Adrenal gland (tissue), 5 donors: ENCODE results near the gene ABHD16B.
A peak's percentile ranks its signal among the peaks of the same experiment; 100 is the strongest.

Source experiments
- POLR2A ChIP-seq, 2 donors: fragments of 450-650 bp; IDR thresholded peaks; one replicate each; pipeline ENCODE4 v1.6.1; 2017; ENCODE audit warnings: antibody characterized with exemption in 2 of 2, mild to moderate bottlenecking in 2 of 2, moderate library complexity in 1 of 2
- TF ChIP-seq, protein P1 (sequence below), 6 experiments: fragments of 450-650 bp in 4 of 6; fragments of 200-600 bp in 2 of 6; sonication (generic) in 1 of 6; IDR thresholded peaks; 1 replicate in 5 of 6; 2 replicates in 1 of 6; pipeline versions ENCODE4 v1.5.1 to v1.8.0; 2016 to 2021; ENCODE audit warnings: antibody characterized with exemption in 6 of 6, mild to moderate bottlenecking in 2 of 6, moderate library complexity in 1 of 6
- donor health status: DM: no; HTN: no; CAD: no.

- TF ChIP-seq, protein P1, sequence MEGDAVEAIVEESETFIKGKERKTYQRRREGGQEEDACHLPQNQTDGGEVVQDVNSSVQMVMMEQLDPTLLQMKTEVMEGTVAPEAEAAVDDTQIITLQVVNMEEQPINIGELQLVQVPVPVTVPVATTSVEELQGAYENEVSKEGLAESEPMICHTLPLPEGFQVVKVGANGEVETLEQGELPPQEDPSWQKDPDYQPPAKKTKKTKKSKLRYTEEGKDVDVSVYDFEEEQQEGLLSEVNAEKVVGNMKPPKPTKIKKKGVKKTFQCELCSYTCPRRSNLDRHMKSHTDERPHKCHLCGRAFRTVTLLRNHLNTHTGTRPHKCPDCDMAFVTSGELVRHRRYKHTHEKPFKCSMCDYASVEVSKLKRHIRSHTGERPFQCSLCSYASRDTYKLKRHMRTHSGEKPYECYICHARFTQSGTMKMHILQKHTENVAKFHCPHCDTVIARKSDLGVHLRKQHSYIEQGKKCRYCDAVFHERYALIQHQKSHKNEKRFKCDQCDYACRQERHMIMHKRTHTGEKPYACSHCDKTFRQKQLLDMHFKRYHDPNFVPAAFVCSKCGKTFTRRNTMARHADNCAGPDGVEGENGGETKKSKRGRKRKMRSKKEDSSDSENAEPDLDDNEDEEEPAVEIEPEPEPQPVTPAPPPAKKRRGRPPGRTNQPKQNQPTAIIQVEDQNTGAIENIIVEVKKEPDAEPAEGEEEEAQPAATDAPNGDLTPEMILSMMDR (IDR thresholded peaks at IDR 0.05), result no peak
- peak in 1 of 2 donors; percentile 37 for TF ChIP-seq POLR2A (IDR thresholded peaks at IDR 0.05)
These were observed 12.2 kb downstream of the ABHD16B start for GRCh38 chr20:63873477-63873971.
